HepG2 (cell line): ENCODE measurements around the gene TAOK3. TPM values are rescaled to one million over a fixed set of nuclear protein-coding genes. Genes with fewer than 3 reads are reported as not detected.

Experiments
- AHDC1 ChIP-seq: sonication (generic); formaldehyde crosslinking; IDR thresholded peaks from 2 replicates; pipeline ENCODE4 v1.5.1; 2020; ENCODE audit warnings: mild to moderate bottlenecking, missing genetic modification reagents, borderline replicate concordance
- BHLHE40 ChIP-seq: IDR thresholded peaks from 2 replicates; pipeline ENCODE4 v1.6.1; 2011; ENCODE audit warnings: low read length, improper control_type of control experiment
- CCDC6 ChIP-seq: sonication (generic); formaldehyde crosslinking; IDR thresholded peaks from 2 replicates; pipeline ENCODE4 v1.8.1; 2022; ENCODE audit warnings: mild to moderate bottlenecking, missing genetic modification reagents, moderate library complexity
- DRAP1 ChIP-seq: IDR thresholded peaks from 2 replicates; pipeline ENCODE4 v1.6.1; 2016; ENCODE audit warnings: missing genetic modification reagents, missing compliant biosample characterization
- FLYWCH1 ChIP-seq: sonication (generic); formaldehyde crosslinking; IDR thresholded peaks from 2 replicates; pipeline ENCODE4 v1.8.1; 2023; ENCODE audit warnings: mild to moderate bottlenecking, missing genetic modification reagents
- FOXA3 ChIP-seq: IDR thresholded peaks from 2 replicates; pipeline ENCODE4 v1.6.1; 2016; ENCODE audit warnings: missing genetic modification reagents, missing compliant biosample characterization
- FOXJ3 ChIP-seq: sonication (generic); formaldehyde crosslinking; IDR thresholded peaks from 2 replicates; pipeline ENCODE4 v1.4.0; 2020; ENCODE audit warnings: missing genetic modification reagents, mild to moderate bottlenecking, borderline replicate concordance
- HMGXB4 ChIP-seq, 2 experiments: sonication (generic) in 1 of 2; formaldehyde crosslinking in 1 of 2; IDR thresholded peaks; 2 replicates each; pipeline versions ENCODE4 v1.4.0 to v1.6.1; 2018 to 2020; ENCODE audit warnings: missing genetic modification reagents in 2 of 2, borderline replicate concordance in 1 of 2, low read depth in 1 of 2, mild to moderate bottlenecking in 1 of 2, missing biosample characterization in 1 of 2
- JARID2 ChIP-seq: sonication (generic); formaldehyde crosslinking; IDR thresholded peaks from 2 replicates; pipeline ENCODE4 v1.8.1; 2023; ENCODE audit warnings: missing genetic modification reagents, inconsistent platforms; ENCODE audit not compliant: insufficient replicate concordance
- MED1 ChIP-seq: sonication (generic); formaldehyde crosslinking; IDR thresholded peaks from 2 replicates; pipeline ENCODE4 v1.4.0; 2020; ENCODE audit warnings: missing genetic modification reagents
- NFKB2 ChIP-seq: sonication (generic); formaldehyde crosslinking; IDR thresholded peaks from 2 replicates; pipeline ENCODE4 v1.4.0; 2020; ENCODE audit warnings: missing genetic modification reagents, borderline replicate concordance
- PRDM4 ChIP-seq: sonication (generic); formaldehyde crosslinking; IDR thresholded peaks from 2 replicates; pipeline ENCODE4 v1.9.0; 2021; ENCODE audit warnings: missing genetic modification reagents, borderline replicate concordance
- SRY ChIP-seq: sonication (generic); formaldehyde crosslinking; IDR thresholded peaks from 2 replicates; pipeline ENCODE4 v1.8.0; 2022; ENCODE audit warnings: mild to moderate bottlenecking, missing genetic modification reagents
- ZBTB39 ChIP-seq: sonication (generic); formaldehyde crosslinking; IDR thresholded peaks from 2 replicates; pipeline ENCODE4 v1.5.0; 2020; ENCODE audit warnings: missing genetic modification reagents
- ZBTB42 ChIP-seq: sonication (generic); formaldehyde crosslinking; IDR thresholded peaks from 2 replicates; pipeline ENCODE4 v1.5.0; 2020; ENCODE audit warnings: mild to moderate bottlenecking, missing genetic modification reagents
- ZNF207 ChIP-seq: fragments of 450-650 bp; IDR thresholded peaks from 2 replicates; pipeline ENCODE4 v1.6.1; 2016; ENCODE audit warnings: antibody characterized with exemption, borderline replicate concordance
- polyA plus RNA-seq, 8 experiments: library from polyadenylated mRNA; depleted of rRNA in 3 of 8; stranded (reverse) in 7 of 8; unstranded in 1 of 8; fragments of >200 nt; fragmentation: Illumina TruSeq in 4 of 8; extraction: Trizol in 4 of 8; gene quantifications; 2 replicates each; pipeline versions ENCODE4 v1.2.1 to v1.2.3, GENCODE V29; 2011 to 2016; ENCODE audit warnings: low read depth in 4 of 8, missing spikeins in 1 of 8, mixed read lengths in 1 of 8; ENCODE audit not compliant: insufficient read depth in 1 of 8
- total RNA-seq, 5 experiments: library from RNA; depleted of rRNA; stranded (reverse); fragments of >200 nt; fragmentation: Illumina TruSeq; extraction: Trizol; gene quantifications; 2 replicates each; pipeline ENCODE4 v1.2.3, GENCODE V29; 2016; ENCODE audit warnings: low read depth in 1 of 5

Gene TAOK3
- total and polyA plus RNA-seq, 2 of the 13 experiments (the other 11 are each of a cell fraction or from before 2014, with no cell fraction given) = 10.4 to 12.3 TPM

GRCh38 chr12:118120579-118121363, 251.9 kb downstream of the TAOK3 start (continued):
- TF ChIP-seq FLYWCH1 (no peak), JARID2 (CRISPR knock-in tag) (no peak), FOXJ3 (CRISPR knock-in tag) (no peak), HMGXB4 (CRISPR knock-in tag; IDR thresholded peaks at IDR 0.05; ENCODE audit: borderline replicate concordance in 1 of 2, low read depth in 1 of 2) (no peak), BHLHE40 (no peak), ZBTB39 (CRISPR knock-in tag) (no peak), SRY (CRISPR knock-in tag) (no peak), AHDC1 (CRISPR knock-in tag) (no peak), ZBTB42 (no peak), DRAP1 (0 out of 2 replicates have a peak, but pooled peaks have one; percentile 14), PRDM4 (CRISPR knock-in tag) (no peak), ZNF207 (no peak), MED1 (CRISPR knock-in tag) (peak; percentile 81), FOXA3 (CRISPR knock-in tag) (peak; percentile 58), NFKB2 (no peak), CCDC6 (CRISPR knock-in tag) (no peak)
